H1 (cell line): ENCODE results near the gene NRL.
A peak's percentile ranks its signal among the peaks of the same experiment; 100 is the strongest.

ENCODE experiments used
- ATF2 ChIP-seq: IDR thresholded peaks from 2 replicates; pipeline ENCODE4 v1.6.1; 2012; ENCODE audit warnings: low read length, inconsistent platforms
- CREB1 ChIP-seq: IDR thresholded peaks from 2 replicates; pipeline ENCODE4 v1.6.1; 2012; ENCODE audit warnings: inconsistent platforms
- CTCF ChIP-seq, 3 experiments: IDR thresholded peaks; 1 replicate in 2 of 3; 2 replicates in 1 of 3; pipeline versions ENCODE4 v1.5.1 to v1.6.1; 2011; ENCODE audit warnings: low read length in 3 of 3, mild to moderate bottlenecking in 3 of 3, inconsistent platforms in 2 of 3, low read depth in 1 of 3, moderate library complexity in 1 of 3; ENCODE audit not compliant: insufficient read depth in 1 of 3; ENCODE audit errors: control extremely low read depth in 1 of 3
- EP300 ChIP-seq, 2 experiments: IDR thresholded peaks; 1 replicate in 1 of 2; 2 replicates in 1 of 2; pipeline ENCODE4 v1.6.1; 2011 to 2012; ENCODE audit warnings: low read depth in 2 of 2, low read length in 2 of 2, mild to moderate bottlenecking in 2 of 2, borderline replicate concordance in 1 of 2, inconsistent platforms in 1 of 2, moderate library complexity in 1 of 2
- SIN3A ChIP-seq, 2 experiments: IDR thresholded peaks in 1 of 2; conservative IDR thresholded peaks in 1 of 2; 2 replicates each; pipeline ENCODE4 v1.6.1; 2011 to 2012; ENCODE audit warnings: low read length in 2 of 2, improper control_type of control experiment in 1 of 2, low read depth in 1 of 2, mild to moderate bottlenecking in 1 of 2
- SIX5 ChIP-seq: IDR thresholded peaks from 2 replicates; pipeline ENCODE4 v1.6.1; 2011; ENCODE audit warnings: mild to moderate bottlenecking, low read depth, low read length

GRCh38 chr14:24080888-24081738 lies 33.6 kb downstream of the NRL start:
- TF ChIP-seq CREB1 (0 out of 2 replicates have a peak, but pooled peaks have one; percentile 14), ATF2 (no peak), SIX5 (no peak), EP300 (IDR thresholded peaks at IDR 0.05; ENCODE audit: borderline replicate concordance in 1 of 2, low read depth in 2 of 2, low read length in 2 of 2) (no peak), CTCF (IDR thresholded peaks at IDR 0.05; ENCODE audit: control extremely low read depth in 1 of 3, insufficient read depth in 1 of 3, low read depth in 1 of 3, low read length in 3 of 3) (no peak), SIN3A (conservative IDR thresholded peaks at IDR 0.05 in 1 of 2, IDR thresholded peaks at IDR 0.05 in 1 of 2; ENCODE audit: low read depth in 1 of 2, low read length in 2 of 2) (0 out of 4 replicates have a peak, but pooled peaks of 1 of the 2 experiments have one; percentile 34)
